Large intestine (tissue), 3 donors: ENCODE data around the gene HPSE2. TPM values are rescaled to one million over a fixed set of nuclear protein-coding genes. Genes with fewer than 3 reads are reported as not detected.

ENCODE experiments used
- DNase-seq, 2 donors: peaks; one replicate each; pipeline versions ENCODE4 v3.0.0 to v3.0.0-alpha.2; 2013
- H3K27ac ChIP-seq: one replicate; pipeline ENCODE4 v1.5.1; 2013; ENCODE audit warnings: low read length
- H3K27me3 ChIP-seq: 2 replicates; pipeline ENCODE4 v1.6.1; 2013; ENCODE audit warnings: low read length; ENCODE audit not compliant: control insufficient read depth, insufficient read depth
- H3K36me3 ChIP-seq: 2 replicates; pipeline ENCODE4 v1.6.1; 2013; ENCODE audit warnings: low read length; ENCODE audit not compliant: control insufficient read depth, insufficient read depth
- H3K4me1 ChIP-seq: one replicate; pipeline ENCODE4 v1.6.1; 2013; ENCODE audit warnings: low read length; ENCODE audit not compliant: control insufficient read depth, insufficient read depth
- H3K4me3 ChIP-seq: one replicate; pipeline ENCODE4 v1.5.1; 2013; ENCODE audit warnings: low read length
- H3K9me3 ChIP-seq: one replicate; pipeline ENCODE4 v1.6.1; 2013; ENCODE audit warnings: mild to moderate bottlenecking, low read depth, low read length, moderate library complexity; ENCODE audit not compliant: control insufficient read depth
- WGBS: methylation state at CpG from one replicate; pipeline ENCODE4 v1.1.5; 2013; ENCODE audit warnings: low lambda C conversion rate; ENCODE audit not compliant: insufficient coverage; 5-methylcytosine and 5-hydroxymethylcytosine counted together
- polyA plus RNA-seq: library from polyadenylated mRNA; unstranded; fragments of 120-200 nt; gene quantifications from one replicate; pipeline ENCODE4 v1.2.1, GENCODE V29; 2013

Gene HPSE2
- polyA plus RNA-seq, 1 donor: 6.9 TPM

GRCh38 chr10:98664329-98665042 is 571.2 kb downstream of the HPSE2 start:
- Histone ChIP-seq H3K9me3 (peaks cover 10% of the 10 kb centered on the region), H3K27ac (no peak overlapping the region), H3K36me3 (no peaks in the 10 kb centered on the region), H3K4me1 (no peaks in the 10 kb centered on the region), H3K27me3 (no peaks in the 10 kb centered on the region), H3K4me3 (no peak overlapping the region)
- no peak for DNase-seq
- no CpG with 5 or more reads among the region's 13 CpGs for WGBS

DNA sequence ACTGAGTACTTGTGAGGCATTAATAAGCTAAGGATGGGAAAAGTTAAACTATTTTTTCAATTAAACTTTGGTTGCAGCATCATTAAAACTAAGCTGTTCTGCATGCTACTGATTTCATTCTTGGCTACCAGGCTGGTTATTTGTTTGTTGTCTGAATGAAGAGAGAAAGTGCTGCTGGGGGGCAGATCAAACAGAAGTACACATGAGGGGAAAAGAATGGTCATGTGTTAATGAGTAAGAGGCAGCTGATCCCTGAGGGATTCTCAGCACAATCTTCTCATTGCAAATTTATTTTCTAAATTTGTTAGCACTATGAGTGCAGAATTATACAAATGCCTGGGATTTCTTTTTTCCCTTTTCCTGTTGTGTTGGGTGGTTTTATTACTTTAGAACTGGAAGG is 575.7 kb downstream of the HPSE2 start:
- no peaks in the 10 kb centered on the region for H3K9me3 ChIP-seq
- H3K27ac ChIP-seq: no peak overlapping the region
- H3K27me3 ChIP-seq: no peaks in the 10 kb centered on the region
- H3K4me1 ChIP-seq: no peaks in the 10 kb centered on the region
- no peaks in the 10 kb centered on the region for H3K36me3 ChIP-seq
- H3K4me3 ChIP-seq: no peak overlapping the region
- DNase-seq: no peak

DNA sequence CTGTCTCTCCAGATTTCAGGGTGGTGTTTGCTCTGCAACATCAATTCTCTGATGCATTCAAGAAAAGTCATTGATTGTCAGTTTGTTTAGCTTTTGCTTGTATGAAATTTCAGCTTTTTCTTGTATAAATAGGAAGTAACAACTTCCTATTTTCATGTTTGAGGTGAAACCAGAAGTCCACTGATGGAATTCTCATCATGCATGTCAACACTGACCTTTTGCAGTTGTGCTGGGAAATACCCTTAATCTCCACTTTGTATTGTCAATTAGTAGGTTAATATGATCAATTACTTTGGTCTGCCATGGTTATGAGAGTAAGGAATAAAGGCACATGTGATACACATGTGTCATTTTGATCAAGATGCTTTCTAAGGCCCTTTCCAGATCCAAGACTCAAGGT is 580.2 kb downstream of the HPSE2 start:
- Histone ChIP-seq H3K9me3 (no peaks in the 10 kb centered on the region), H3K27ac (no peak overlapping the region), H3K4me1 (no peaks in the 10 kb centered on the region), H3K36me3 (no peaks in the 10 kb centered on the region), H3K4me3 (no peak overlapping the region), H3K27me3 (no peaks in the 10 kb centered on the region)
- no peak for DNase-seq

DNA sequence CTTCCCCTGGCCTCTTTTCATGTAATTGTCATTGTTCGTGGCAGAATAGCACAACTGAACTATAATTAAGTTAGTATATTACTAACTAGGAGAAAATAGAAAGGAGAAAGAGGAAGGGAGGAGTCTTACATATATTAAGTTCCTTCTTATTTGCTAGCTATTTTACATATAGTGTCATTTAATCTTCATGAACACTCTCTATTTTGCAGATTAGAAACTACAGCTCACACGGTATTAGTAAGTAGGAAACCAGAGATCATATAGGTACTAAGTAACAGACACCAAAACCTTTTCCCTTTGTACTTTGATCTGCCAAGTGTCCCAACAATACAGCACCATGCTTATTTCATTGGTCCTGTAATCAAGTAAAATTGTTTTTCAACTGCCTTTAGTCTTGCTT is 586.5 kb downstream of the HPSE2 start:
- Histone ChIP-seq H3K27ac (no peak overlapping the region), H3K27me3 (no peaks in the 10 kb centered on the region), H3K4me1 (no peaks in the 10 kb centered on the region), H3K36me3 (no peaks in the 10 kb centered on the region), H3K4me3 (no peak overlapping the region), H3K9me3 (no peaks in the 10 kb centered on the region)
- no peak for DNase-seq
- 50% methylated on average over 1 of the region's 2 CpGs for WGBS

GRCh38 chr10:98646998-98647917 is 588.4 kb downstream of the HPSE2 start:
- DNase-seq: no peak

DNA sequence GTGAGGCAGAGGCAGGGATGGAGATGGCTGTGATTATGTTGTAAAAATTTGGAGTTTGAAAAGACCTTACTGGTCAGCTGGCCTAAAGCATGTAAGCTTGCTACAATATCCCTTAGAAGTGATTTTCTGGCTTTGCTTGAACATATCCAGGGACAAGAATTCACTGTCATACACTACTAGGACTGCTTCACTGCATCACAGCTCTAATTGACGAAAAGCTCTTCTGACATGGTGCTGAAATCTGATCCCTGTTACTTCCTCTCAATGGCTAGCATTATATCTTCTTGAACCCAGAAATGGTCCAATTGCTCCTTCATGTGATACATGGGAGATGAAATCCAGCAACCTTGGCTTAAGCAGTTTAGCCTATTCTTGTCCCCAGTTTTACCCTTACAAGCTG is 591.2 kb downstream of the HPSE2 start:
- Histone ChIP-seq H3K27ac (no peak overlapping the region), H3K4me1 (no peaks in the 10 kb centered on the region), H3K27me3 (no peaks in the 10 kb centered on the region), H3K4me3 (no peak overlapping the region), H3K9me3 (no peaks in the 10 kb centered on the region), H3K36me3 (no peaks in the 10 kb centered on the region)
- no CpG with 5 or more reads among the region's 1 CpG for whole genome bisulfite sequencing
- no peak for DNase-seq

More at GRCh38 chr10:98646998-98647917, 588.4 kb downstream of the HPSE2 start:
- no peak overlapping the region for H3K4me3 ChIP-seq
- H3K9me3 ChIP-seq: no peaks in the 10 kb centered on the region
- no peak overlapping the region for H3K27ac ChIP-seq
- 7% methylated on average over 2 of the region's 6 CpGs for WGBS
- H3K4me1 ChIP-seq: no peaks in the 10 kb centered on the region
- no peaks in the 10 kb centered on the region for H3K36me3 ChIP-seq
- H3K27me3 ChIP-seq: no peaks in the 10 kb centered on the region

DNA sequence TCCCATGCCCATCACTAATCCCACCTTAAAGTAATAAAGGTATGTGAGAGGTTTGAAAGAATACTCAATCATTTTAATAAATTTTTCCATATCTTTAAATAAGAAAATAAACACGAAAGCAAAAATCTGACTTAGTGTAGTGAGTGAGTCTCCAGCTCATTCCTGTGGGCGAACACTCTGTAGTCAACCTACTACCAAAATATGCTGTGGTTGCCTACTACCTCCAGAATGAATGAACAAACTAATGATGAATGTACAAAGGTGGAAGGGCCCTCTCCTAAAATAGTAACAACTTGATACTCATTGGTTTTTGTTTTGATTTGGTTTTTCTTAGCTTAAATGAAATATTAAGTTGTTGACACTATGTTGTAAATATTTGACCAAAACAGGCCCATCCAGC is 593.4 kb downstream of the HPSE2 start:
- no peak overlapping the region for H3K4me3 ChIP-seq
- H3K4me1 ChIP-seq: no peaks in the 10 kb centered on the region
- no peak for DNase-seq
- no peaks in the 10 kb centered on the region for H3K36me3 ChIP-seq
- whole genome bisulfite sequencing: 84% methylated on average over 2 of the region's 2 CpGs
- no peak overlapping the region for H3K27ac ChIP-seq
- H3K9me3 ChIP-seq: no peaks in the 10 kb centered on the region
- no peaks in the 10 kb centered on the region for H3K27me3 ChIP-seq

DNA sequence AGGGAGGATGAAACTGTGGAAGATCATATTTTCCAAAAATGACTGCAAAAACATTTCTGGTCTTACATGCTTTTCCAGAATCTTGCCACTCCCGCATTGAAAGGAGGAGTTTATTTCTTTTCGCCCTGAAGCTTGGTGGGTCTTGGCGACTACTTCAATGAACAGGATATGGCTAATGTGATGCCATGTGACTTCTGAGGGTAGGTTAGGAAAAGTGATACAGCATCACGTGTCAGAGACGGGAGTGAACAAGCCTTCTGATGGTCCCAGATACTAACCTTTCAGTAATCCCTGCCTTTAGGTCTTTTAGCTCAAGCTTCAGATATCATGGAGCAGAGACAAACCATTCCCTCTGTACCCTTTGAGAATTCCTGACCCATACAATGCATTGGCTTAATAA is 596.7 kb downstream of the HPSE2 start:
- H3K4me1 ChIP-seq: no peaks in the 10 kb centered on the region
- DNase-seq: no peak
- no peaks in the 10 kb centered on the region for H3K36me3 ChIP-seq
- no peak overlapping the region for H3K27ac ChIP-seq
- H3K4me3 ChIP-seq: no peak overlapping the region
- WGBS: no CpG with 5 or more reads among the region's 5 CpGs
- H3K27me3 ChIP-seq: no peaks in the 10 kb centered on the region
- H3K9me3 ChIP-seq: no peaks in the 10 kb centered on the region

DNA sequence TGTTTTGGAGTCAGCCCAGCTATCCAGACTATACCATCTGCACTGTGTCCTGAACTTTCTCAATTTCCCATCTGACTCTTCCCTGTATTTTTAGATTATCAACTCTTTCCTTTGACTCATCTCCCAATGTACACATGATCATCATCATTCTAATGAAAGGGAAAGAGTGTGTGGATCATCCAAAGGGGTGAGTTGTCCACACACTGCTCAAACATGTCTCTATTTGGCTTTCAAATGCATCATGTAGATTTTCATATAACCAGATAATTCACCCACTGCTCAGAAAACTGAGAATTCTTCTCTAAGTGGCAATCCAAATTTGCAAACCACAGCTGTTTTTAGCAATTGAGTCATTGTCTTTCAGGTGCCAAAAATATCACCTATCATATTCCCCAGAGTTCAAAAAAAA is 598.7 kb downstream of the HPSE2 start:
- no peak overlapping the region for H3K4me3 ChIP-seq
- no peaks in the 10 kb centered on the region for H3K9me3 ChIP-seq
- no peak for DNase-seq
- H3K4me1 ChIP-seq: no peaks in the 10 kb centered on the region
- H3K27ac ChIP-seq: no peak overlapping the region
- no peaks in the 10 kb centered on the region for H3K36me3 ChIP-seq
- H3K27me3 ChIP-seq: no peaks in the 10 kb centered on the region

DNA sequence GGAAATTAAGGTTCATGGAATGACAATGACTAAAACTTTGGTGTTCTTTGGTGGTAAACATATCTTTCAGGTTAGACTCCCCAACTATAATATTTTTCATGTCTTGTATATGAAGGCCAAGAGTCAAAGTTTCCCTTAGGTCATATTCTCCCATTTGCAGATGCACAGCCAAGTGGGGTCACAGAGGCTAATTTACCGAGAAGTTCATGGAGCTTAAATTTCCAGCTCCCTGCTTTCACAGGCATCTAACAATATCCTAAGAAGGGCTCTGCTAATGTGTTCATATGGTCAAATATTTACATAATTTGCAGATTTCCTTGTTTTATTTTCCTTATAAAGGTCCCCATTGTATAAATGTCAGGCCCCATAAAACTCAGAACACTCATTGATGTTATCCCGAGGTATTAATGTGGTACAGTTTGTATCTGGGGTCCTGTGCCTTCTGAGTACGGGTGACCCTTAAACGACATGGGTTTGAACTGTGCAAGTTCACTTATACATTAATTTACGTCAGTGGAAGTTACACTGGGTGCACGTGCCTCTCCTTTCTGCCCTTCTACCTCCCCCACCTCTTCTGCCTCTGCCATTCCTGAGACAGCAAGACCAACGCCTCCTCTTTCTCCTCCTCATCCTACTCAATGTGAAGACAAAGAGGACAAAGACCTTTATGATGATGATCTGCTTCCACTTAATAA is 603.0 kb downstream of the HPSE2 start:
- no peak overlapping the region for H3K4me3 ChIP-seq
- no peaks in the 10 kb centered on the region for H3K27me3 ChIP-seq
- no peak overlapping the region for H3K27ac ChIP-seq
- H3K4me1 ChIP-seq: no peaks in the 10 kb centered on the region
- no CpG with 5 or more reads among the region's 7 CpGs for WGBS
- DNase-seq: no peak
- H3K36me3 ChIP-seq: no peaks in the 10 kb centered on the region
- no peaks in the 10 kb centered on the region for H3K9me3 ChIP-seq
